MM.1S (cell line): ENCODE measurements around the gene MZT2B.

Source experiments
- CTCF ChIP-seq: fragments of 300-600 bp; sonication (generic); IDR thresholded peaks from 2 replicates; pipeline ENCODE4 v1.5.1; 2016; ENCODE audit warnings: antibody characterized with exemption, low read length, mixed read lengths
- EZH2 ChIP-seq: fragments of 300-600 bp; sonication (generic); optimal IDR thresholded peaks from 2 replicates; pipeline ENCODE3; 2017; ENCODE audit warnings: low read depth, mild to moderate bottlenecking, antibody characterized with exemption, low read length, mixed read lengths
- EZH2phosphoT487 ChIP-seq: fragments of 300-600 bp; sonication (generic); IDR thresholded peaks from 2 replicates; pipeline ENCODE4 v1.6.1; 2018; ENCODE audit warnings: antibody characterized with exemption, low read length

GRCh38 chr2:130156624-130157004, 25.4 kb upstream of the MZT2B start:
- TF ChIP-seq CTCF (no peak), EZH2 (no peak), EZH2phosphoT487 (no peak)
